Transverse colon (tissue), 4 donors: Measurements from ENCODE around the gene ANGPTL2.

Experiments
- CTCF ChIP-seq, 5 experiments: fragments of 200-600 bp in 3 of 5; fragments of 450-650 bp in 2 of 5; sonication (generic) in 3 of 5; IDR thresholded peaks; 1 replicate in 2 of 5; 2 replicates in 3 of 5; pipeline ENCODE4 v1.5.1; 2016 to 2017; ENCODE audit warnings: antibody characterized with exemption in 5 of 5, inconsistent platforms in 3 of 5, mild to moderate bottlenecking in 2 of 5, moderate library complexity in 1 of 5
- EP300 ChIP-seq: sonication (generic); formaldehyde crosslinking; IDR thresholded peaks from one replicate; pipeline ENCODE4 v1.6.1; 2017; ENCODE audit warnings: antibody characterized with exemption, low read depth
- POLR2A ChIP-seq: fragments of 450-650 bp; IDR thresholded peaks from one replicate; pipeline ENCODE4 v1.6.1; 2016; ENCODE audit warnings: antibody characterized with exemption, mild to moderate bottlenecking, moderate library complexity
- POLR2AphosphoS5 ChIP-seq, 3 donors: sonication (generic); formaldehyde crosslinking; IDR thresholded peaks; one replicate each; pipeline ENCODE4 v1.6.1; 2016; ENCODE audit warnings: antibody characterized with exemption in 3 of 3

- TF ChIP-seq CTCF (IDR thresholded peaks at IDR 0.05), result no peak
- TF ChIP-seq POLR2A, result no peak
- TF ChIP-seq EP300, result no peak
- TF ChIP-seq POLR2AphosphoS5 (IDR thresholded peaks at IDR 0.05), result no peak
These were observed 9.1 kb downstream of the ANGPTL2 start for GRCh38 chr9:127113191-127113972.
